CD4-positive, CD25-positive, alpha-beta regulatory T cell (primary cell): ENCODE results near the gene GMNC. TPM values are rescaled to one million over a fixed set of nuclear protein-coding genes. Genes with fewer than 3 reads are reported as not detected.
"Not testable (repeated sequence)": the region's sequence is repeated elsewhere in the genome, so short reads cannot be mapped to it uniquely, and the experiment has no call there.

ENCODE experiments used
- ATAC-seq, 2 donors: fragments of 150-1000 bp; cut with Tn5 transposase; one replicate each; pipeline ENCODE4 v1.10.0; 2021; ENCODE audit warnings: low read depth in 2 of 2, moderate number of reproducible peaks in 2 of 2, moderate library complexity in 1 of 2
- DNase-seq, 3 donors: peaks; one replicate each; pipeline versions ENCODE4 v3.0.0 to v3.0.0-alpha.2; 2012 to 2022; ENCODE audit warnings: mixed read lengths in 1 of 3
- H3K27ac ChIP-seq: one replicate; pipeline ENCODE4 v1.7.0; 2013; ENCODE audit warnings: mild to moderate bottlenecking, low read length; ENCODE audit not compliant: insufficient read depth, poor library complexity, severe bottlenecking
- H3K27me3 ChIP-seq: one replicate; pipeline ENCODE4 v1.7.0; 2013; ENCODE audit warnings: low read length; ENCODE audit not compliant: control insufficient read depth, insufficient read depth
- H3K36me3 ChIP-seq: one replicate; pipeline ENCODE4 v1.7.0; 2013; ENCODE audit warnings: mild to moderate bottlenecking, low read length, moderate library complexity; ENCODE audit not compliant: control insufficient read depth, insufficient read depth
- H3K4me1 ChIP-seq: 2 replicates; pipeline ENCODE4 v1.7.0; 2013; ENCODE audit warnings: mild to moderate bottlenecking, low read length; ENCODE audit not compliant: insufficient read depth, control insufficient read depth, poor library complexity, severe bottlenecking
- H3K4me3 ChIP-seq: one replicate; pipeline ENCODE4 v1.7.0; 2013; ENCODE audit warnings: low read depth, mild to moderate bottlenecking, low read length, moderate library complexity
- H3K9me3 ChIP-seq, 2 experiments: 1 replicate in 1 of 2; 2 replicates in 1 of 2; pipeline ENCODE4 v1.7.0; 2013; ENCODE audit warnings: low read length in 2 of 2, mild to moderate bottlenecking in 1 of 2, moderate library complexity in 1 of 2; ENCODE audit not compliant: control insufficient read depth in 2 of 2
- H3K27ac Mint-ChIP-seq, 3 donors: one replicate each; pipeline ENCODE4 v1.8.0; 2020 to 2022; ENCODE audit warnings: mild to moderate bottlenecking in 3 of 3, mixed read lengths in 3 of 3, moderate library complexity in 2 of 3
- H3K27me3 Mint-ChIP-seq: one replicate; pipeline ENCODE4 v1.8.0; 2022; ENCODE audit warnings: mild to moderate bottlenecking, mixed read lengths
- H3K36me3 Mint-ChIP-seq: one replicate; pipeline ENCODE4 v1.8.0; 2020; ENCODE audit warnings: mixed read lengths
- H3K4me1 Mint-ChIP-seq, 4 donors: one replicate each; pipeline ENCODE4 v1.8.0; 2020 to 2022; ENCODE audit warnings: mixed read lengths in 4 of 4, mild to moderate bottlenecking in 1 of 4
- H3K4me3 Mint-ChIP-seq, 4 donors: one replicate each; pipeline ENCODE4 v1.8.0; 2020 to 2022; ENCODE audit warnings: mild to moderate bottlenecking in 4 of 4, mixed read lengths in 4 of 4, moderate library complexity in 3 of 4
- H3K9me3 Mint-ChIP-seq, 7 donors: one replicate each; pipeline ENCODE4 v1.8.0; 2020 to 2022; ENCODE audit warnings: mixed read lengths in 7 of 7, mild to moderate bottlenecking in 3 of 7, moderate library complexity in 2 of 7
- polyA plus RNA-seq, 4 donors: library from polyadenylated mRNA; unstranded; fragments of 300-500 nt; fragmentation: Illumina TruSeq; gene quantifications; one replicate each; pipeline ENCODE4 v1.2.3, GENCODE V29; 2021
- total RNA-seq: library from RNA; stranded (reverse); gene quantifications from one replicate; pipeline ENCODE4 v1.2.3, GENCODE V29; 2022

Gene GMNC
- total and polyA plus RNA-seq, 5 donors from 2014 or later, result not detected

DNA sequence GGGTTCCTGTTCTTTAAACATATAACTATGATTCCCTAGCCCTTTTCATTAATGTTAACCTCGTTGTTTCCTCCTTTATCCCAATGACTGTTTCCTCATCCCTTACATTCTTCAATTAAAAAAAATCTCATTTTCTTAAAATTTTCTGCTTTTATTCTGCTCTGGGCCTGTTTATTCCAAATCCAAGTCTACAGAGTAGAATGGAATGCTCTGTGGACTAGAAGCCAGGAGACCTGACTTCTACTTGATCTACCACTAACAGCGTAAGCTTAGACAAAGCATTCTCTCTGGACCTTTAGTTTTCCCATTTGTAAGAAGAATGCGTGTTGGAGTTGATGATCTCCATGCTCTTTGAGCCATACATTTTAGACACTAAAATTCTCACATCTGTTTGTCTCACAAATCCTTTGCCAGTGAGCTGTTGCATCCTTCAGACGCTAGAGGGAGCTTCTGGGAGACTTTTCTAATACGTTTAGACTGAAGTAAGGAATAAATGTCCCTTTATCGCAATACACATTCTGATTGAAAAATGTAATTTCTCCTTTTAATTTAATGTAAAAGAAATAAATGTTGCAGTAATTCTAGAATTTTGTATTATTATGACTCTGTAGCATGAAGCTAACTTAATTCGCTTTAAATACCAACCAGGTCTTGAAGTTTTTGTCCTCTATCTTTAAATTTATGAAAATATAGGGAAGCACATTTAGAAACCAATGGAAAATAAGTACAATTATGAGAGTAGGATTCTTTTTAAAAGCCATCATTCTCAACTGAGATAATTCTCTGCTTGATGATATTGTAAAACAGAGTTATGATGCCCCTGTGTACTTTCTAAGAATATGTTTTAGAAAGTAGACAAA lies 21.7 kb upstream of the GMNC start:
- no peak overlapping the region for H3K27ac ChIP-seq
- H3K4me1 Mint-ChIP-seq, result no peaks in the 10 kb centered on the region
- no peaks in the 10 kb centered on the region for H3K9me3 ChIP-seq
- H3K27ac Mint-ChIP-seq, result no peak overlapping the region
- H3K27me3 Mint-ChIP-seq, result no peaks in the 10 kb centered on the region
- no peak overlapping the region for H3K4me3 ChIP-seq
- H3K27me3 ChIP-seq, result no peaks in the 10 kb centered on the region
- no peaks in the 10 kb centered on the region for H3K36me3 ChIP-seq
- H3K36me3 Mint-ChIP-seq, result no peaks in the 10 kb centered on the region
- H3K4me3 Mint-ChIP-seq, result no peak overlapping the region
- peaks cover 0 to 3% (median 0%) of the 10 kb centered on the region in 7 donors for H3K9me3 Mint-ChIP-seq
- H3K4me1 ChIP-seq, result no peaks in the 10 kb centered on the region
- no peak for ATAC-seq
- peak in 1 of 3 donors; percentile 49 for DNase-seq

DNA sequence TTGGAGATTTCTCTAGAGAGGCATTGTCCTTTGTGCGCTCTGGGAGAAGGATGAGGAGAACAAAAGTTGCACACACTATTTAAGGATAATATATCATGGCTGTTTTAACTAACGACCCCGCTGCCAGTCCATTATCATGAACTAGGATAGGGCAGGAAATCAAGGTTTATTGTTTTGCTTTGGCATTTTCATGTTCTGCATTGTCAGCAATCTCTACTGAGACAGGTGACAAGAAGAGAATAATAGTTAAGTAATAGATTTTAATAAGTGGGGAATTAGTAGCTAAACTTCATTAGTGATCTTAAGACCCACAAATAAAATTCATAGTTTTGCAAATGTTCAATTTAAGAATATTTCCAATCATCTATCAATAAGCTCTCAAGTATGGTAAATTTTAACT lies 20.6 kb upstream of the GMNC start:
- no peak overlapping the region for H3K4me3 ChIP-seq
- Mint-ChIP-seq H3K9me3 (peaks cover 0 to 3% (median 0%) of the 10 kb centered on the region in 7 donors), H3K4me3 (no peak overlapping the region), H3K27ac (no peak overlapping the region), H3K27me3 (no peaks in the 10 kb centered on the region), H3K4me1 (no peaks in the 10 kb centered on the region), H3K36me3 (no peaks in the 10 kb centered on the region)
- no peaks in the 10 kb centered on the region for H3K9me3 ChIP-seq
- DNase-seq, result no peak
- ATAC-seq, result no peak
- no peaks in the 10 kb centered on the region for H3K36me3 ChIP-seq
- no peak overlapping the region for H3K27ac ChIP-seq
- no peaks in the 10 kb centered on the region for H3K27me3 ChIP-seq
- H3K4me1 ChIP-seq, result no peaks in the 10 kb centered on the region

DNA sequence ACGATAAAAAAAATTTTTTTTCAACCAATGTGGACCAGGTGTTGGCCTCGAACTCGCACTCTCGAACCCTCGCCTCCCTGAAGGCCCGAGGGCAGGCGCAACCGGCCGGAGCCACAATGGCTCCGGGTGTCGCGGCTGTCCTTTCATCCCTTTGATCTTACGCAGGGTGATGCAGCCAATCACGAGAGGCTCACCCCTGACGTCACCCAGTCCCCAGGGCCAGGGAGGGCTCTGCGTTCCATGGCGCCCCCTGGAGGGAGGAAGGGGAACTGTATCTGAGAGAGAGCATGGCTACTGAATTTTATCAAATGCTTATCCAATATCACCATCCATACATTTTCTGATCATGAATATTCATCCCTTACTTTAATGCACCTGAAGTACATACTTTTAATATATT lies 15.4 kb upstream of the GMNC start:
- no peaks in the 10 kb centered on the region for H3K9me3 ChIP-seq
- ATAC-seq (no peak), DNase-seq (no peak)
- no peaks in the 10 kb centered on the region for H3K4me1 Mint-ChIP-seq
- no peak overlapping the region for H3K4me3 ChIP-seq
- H3K4me3 Mint-ChIP-seq, result no peak overlapping the region
- H3K27me3 ChIP-seq, result no peaks in the 10 kb centered on the region
- no peaks in the 10 kb centered on the region for H3K27me3 Mint-ChIP-seq
- H3K4me1 ChIP-seq, result no peaks in the 10 kb centered on the region
- H3K27ac Mint-ChIP-seq, result no peak overlapping the region
- no peaks in the 10 kb centered on the region for H3K36me3 ChIP-seq
- H3K27ac ChIP-seq, result no peak overlapping the region
- H3K36me3 Mint-ChIP-seq, result no peaks in the 10 kb centered on the region
- H3K9me3 Mint-ChIP-seq, result peaks cover 0 to 2% (median 0%) of the 10 kb centered on the region in 7 donors

DNA sequence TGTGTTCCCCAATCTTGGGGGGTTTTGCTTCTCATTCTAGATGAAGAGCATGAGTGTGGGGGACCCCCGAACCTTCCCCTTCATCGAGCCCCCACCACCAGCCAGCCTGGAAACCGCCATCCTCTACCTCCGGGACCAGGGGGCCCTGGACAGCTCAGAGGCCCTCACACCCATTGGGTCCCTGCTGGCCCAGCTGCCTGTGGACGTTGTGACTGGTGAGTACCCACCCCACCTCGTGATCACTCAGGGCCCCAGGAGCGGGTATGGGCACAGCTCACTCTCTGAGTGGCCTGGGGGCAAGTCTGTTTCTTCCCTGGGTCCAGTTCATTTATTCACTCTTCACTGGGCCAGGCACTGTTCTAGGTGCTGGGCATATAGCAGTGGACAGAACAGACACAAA lies 13.9 kb upstream of the GMNC start:
- H3K27me3 ChIP-seq, H3K4me3 Mint-ChIP-seq: not testable (repeated sequence)

DNA sequence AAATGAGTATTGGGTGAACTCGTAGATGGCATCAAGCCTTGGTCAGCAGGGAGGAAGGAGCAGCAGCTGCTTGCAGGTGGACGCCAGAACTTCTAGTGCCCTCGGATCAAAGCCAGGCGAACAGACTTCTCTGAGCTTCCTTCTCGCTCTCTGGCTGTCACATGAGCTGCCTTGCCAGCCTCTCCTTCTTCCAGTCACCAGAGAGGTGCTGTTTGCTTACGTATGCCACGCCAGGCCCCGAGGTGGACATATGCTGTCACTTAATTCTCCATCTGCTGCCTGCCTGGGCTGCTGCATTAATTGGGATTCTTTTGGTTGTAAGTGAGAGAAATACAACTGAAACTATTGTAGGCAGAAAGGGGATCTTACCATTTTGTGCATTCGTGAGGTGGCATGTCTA lies 12.6 kb upstream of the GMNC start:
- not testable (repeated sequence) for H3K36me3 ChIP-seq, H3K27me3 ChIP-seq, ATAC-seq, H3K4me3 Mint-ChIP-seq, H3K27ac ChIP-seq, H3K27ac Mint-ChIP-seq, H3K4me1 ChIP-seq, H3K27me3 Mint-ChIP-seq, H3K4me3 ChIP-seq, DNase-seq, H3K4me1 Mint-ChIP-seq, H3K9me3 Mint-ChIP-seq, H3K36me3 Mint-ChIP-seq, H3K9me3 ChIP-seq

More for the DNA sequence above, 13.9 kb upstream of the GMNC start:
- peak overlapping the region in 1 of 3 donors; percentile 53 for H3K27ac Mint-ChIP-seq
- not testable (repeated sequence) for DNase-seq, H3K9me3 ChIP-seq, H3K9me3 Mint-ChIP-seq, H3K4me1 Mint-ChIP-seq, H3K36me3 ChIP-seq, ATAC-seq, H3K27ac ChIP-seq, H3K4me3 ChIP-seq, H3K4me1 ChIP-seq, H3K36me3 Mint-ChIP-seq, H3K27me3 Mint-ChIP-seq

DNA sequence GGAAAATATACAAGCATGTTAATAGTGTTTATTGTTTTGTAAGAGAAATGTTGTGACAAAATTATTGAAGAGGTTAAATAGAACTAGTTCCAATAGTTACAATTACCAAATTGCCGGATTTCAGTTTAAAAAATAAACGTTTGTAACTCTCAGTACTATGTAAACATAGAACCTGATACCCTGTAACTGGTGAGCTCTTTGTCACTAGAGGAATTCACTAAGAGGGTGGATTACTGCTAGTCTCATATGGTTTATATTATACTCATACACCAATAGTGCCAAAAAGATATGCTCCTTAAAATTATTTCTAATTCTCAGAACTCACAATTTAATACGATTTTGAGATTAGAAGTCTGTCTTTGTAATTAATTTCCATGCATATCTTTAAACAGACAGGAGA lies 7.6 kb upstream of the GMNC start:
- DNase-seq (no peak), ATAC-seq (no peak)
- Histone ChIP-seq H3K4me3 (no peak overlapping the region), H3K27me3 (no peaks in the 10 kb centered on the region), H3K9me3 (no peaks in the 10 kb centered on the region), H3K27ac (no peak overlapping the region), H3K36me3 (no peaks in the 10 kb centered on the region), H3K4me1 (no peaks in the 10 kb centered on the region)
- H3K4me1 Mint-ChIP-seq, result no peaks in the 10 kb centered on the region
- H3K36me3 Mint-ChIP-seq, result no peaks in the 10 kb centered on the region
- no peaks in the 10 kb centered on the region for H3K27me3 Mint-ChIP-seq
- no peak overlapping the region for H3K27ac Mint-ChIP-seq
- H3K4me3 Mint-ChIP-seq, result no peak overlapping the region
- peaks cover 0 to 2% (median 0%) of the 10 kb centered on the region in 7 donors for H3K9me3 Mint-ChIP-seq

DNA sequence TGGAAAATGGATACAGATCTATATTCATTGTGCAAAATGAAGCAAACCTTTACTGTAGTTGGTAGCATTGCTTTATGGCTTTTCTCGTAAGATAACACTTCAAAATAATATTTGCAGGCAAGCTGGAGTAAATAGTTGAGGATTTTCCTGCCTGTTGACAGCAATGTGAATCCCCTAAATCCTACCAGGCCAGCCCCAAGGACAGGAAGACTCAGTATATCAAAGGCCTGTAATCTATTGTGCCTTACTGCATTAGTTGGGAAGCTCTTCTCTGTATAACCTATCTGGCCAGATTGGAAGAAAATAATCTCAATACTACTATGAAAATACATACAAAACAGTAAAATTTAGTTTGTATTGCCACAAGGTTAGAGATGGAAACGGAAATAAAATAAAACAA lies 4.6 kb upstream of the GMNC start:
- no peaks in the 10 kb centered on the region for H3K36me3 Mint-ChIP-seq
- Histone ChIP-seq H3K36me3 (no peaks in the 10 kb centered on the region), H3K4me3 (no peak overlapping the region), H3K27me3 (peaks cover 6% of the 10 kb centered on the region), H3K27ac (no peak overlapping the region), H3K4me1 (no peaks in the 10 kb centered on the region), H3K9me3 (no peaks in the 10 kb centered on the region)
- peak overlapping the region in 1 of 4 donors; percentile 84 for H3K4me3 Mint-ChIP-seq
- H3K27me3 Mint-ChIP-seq, result peaks cover 6% of the 10 kb centered on the region
- no peak for DNase-seq
- H3K27ac Mint-ChIP-seq, result no peak overlapping the region
- no peaks in the 10 kb centered on the region for H3K9me3 Mint-ChIP-seq
- no peak for ATAC-seq
- H3K4me1 Mint-ChIP-seq, result peaks cover 0 to 8% (median 0%) of the 10 kb centered on the region in 4 donors

DNA sequence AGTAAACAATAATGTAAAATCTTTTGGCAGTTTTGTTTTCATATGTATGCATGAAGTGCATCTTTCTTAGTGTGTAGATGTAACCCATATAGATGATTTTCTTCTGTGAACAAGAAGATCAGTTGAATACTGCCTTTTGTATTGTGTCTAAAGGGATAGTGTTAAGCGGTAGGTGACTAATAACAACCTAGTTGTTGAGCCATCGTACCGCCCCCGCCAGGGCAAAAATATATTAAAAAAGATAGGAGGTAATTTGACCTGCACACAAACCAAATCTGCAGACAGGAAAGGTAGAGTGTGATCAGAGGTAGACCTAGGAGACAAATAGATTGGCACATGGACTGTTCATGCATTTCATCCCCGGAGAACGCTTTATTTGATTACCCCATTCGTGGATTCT lies 3.3 kb upstream of the GMNC start:
- Mint-ChIP-seq H3K27me3 (peaks cover 8% of the 10 kb centered on the region), H3K27ac (no peak overlapping the region), H3K36me3 (no peaks in the 10 kb centered on the region), H3K4me3 (no peak overlapping the region), H3K9me3 (peaks cover 0 to under 1% (median 0%) of the 10 kb centered on the region in 7 donors), H3K4me1 (peaks cover 0 to 8% (median 0%) of the 10 kb centered on the region in 4 donors)
- Histone ChIP-seq H3K9me3 (no peaks in the 10 kb centered on the region), H3K27me3 (peaks cover 10% of the 10 kb centered on the region), H3K4me1 (no peaks in the 10 kb centered on the region), H3K36me3 (no peaks in the 10 kb centered on the region), H3K27ac (no peak overlapping the region), H3K4me3 (no peak overlapping the region)
- DNase-seq (no peak), ATAC-seq (no peak)
